Measurements from ENCODE around the gene GLIS1.

DNA sequence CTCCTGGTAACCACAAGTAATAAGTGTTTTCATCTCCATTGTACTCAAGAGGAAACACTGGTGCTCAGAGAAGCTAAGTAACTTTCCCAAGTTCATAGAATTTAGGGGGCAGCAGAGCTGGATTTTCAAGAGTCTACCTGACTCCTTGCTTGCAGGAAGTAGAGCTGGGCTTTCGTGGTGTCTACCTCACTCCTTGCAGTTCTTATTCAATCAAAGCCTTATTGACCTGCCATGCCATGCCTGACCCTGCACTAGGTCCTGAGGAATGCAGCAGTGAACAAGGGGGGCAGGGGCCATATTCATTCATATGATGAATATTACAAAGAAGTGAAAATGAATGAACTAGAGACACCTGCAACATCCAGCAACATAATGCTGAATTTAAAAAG, 93.3 kb downstream of the GLIS1 start:
- TF ChIP-seq GATA3 (IDR thresholded peaks at IDR 0.05; ENCODE audit: low read depth, low read length) (no peak), GATA2 (IDR thresholded peaks at IDR 0.05; ENCODE audit: low read depth, low read length) (no peak)

Data from SH-SY5Y (cell line).